ENCODE data around the gene SASH1. TPM values are rescaled to one million over a fixed set of nuclear protein-coding genes. Genes with fewer than 3 reads are reported as not detected.

Gene SASH1
- total RNA-seq, 5 donors from 2014 or later (not counting 1 experiment from before 2014, with no cell fraction given), result 0.26 to 5.5 (median 0.95) TPM

- CTCF ChIA-PET, result no interaction called here
- ATAC-seq (replicated peaks in 1 of 4), result no peak
Observed at GRCh38 chr6:148450866-148451265, 108.2 kb downstream of the SASH1 start.

GRCh38 chr6:148451690-148452089, 109.1 kb downstream of the SASH1 start:
- no peaks in the 10 kb centered on the region for H3K36me3 ChIP-seq (ENCODE audit: control insufficient read depth in 2 of 2, extremely low read depth in 1 of 2, insufficient read depth in 1 of 2, low read length in 1 of 2)
- H3K4me1 Mint-ChIP-seq, result peaks cover 12 to 19% (median 13%) of the 10 kb centered on the region in 3 donors
- H3K27me3 ChIP-seq (replicated peaks in 1 of 2; ENCODE audit: control insufficient read depth in 2 of 2, extremely low read depth in 1 of 2, insufficient read depth in 2 of 2, low read length in 1 of 2), result peaks cover 0 to 29% of the 10 kb centered on the region in 2 experiments
- H3K27me3 Mint-ChIP-seq, result peaks cover 14 to 16% of the 10 kb centered on the region in 2 donors
- peak; percentile 10 to 66 (median 51) for ATAC-seq (replicated peaks in 1 of 4)
- no peak overlapping the region for H3K4me3 ChIP-seq (ENCODE audit: control insufficient read depth in 1 of 2, extremely low read depth in 1 of 2, low read length in 1 of 2)
- no peaks in the 10 kb centered on the region for H3K36me3 Mint-ChIP-seq
- DNase-seq, result peak in 10 of 35 experiments; percentile 1 to 39 (median 6)
- CTCF ChIA-PET, result no interaction called here
- H3K27ac ChIP-seq (ENCODE audit: low read length), result no peak overlapping the region
- no peaks in the 10 kb centered on the region for H3K9me3 ChIP-seq
- H3K27ac Mint-ChIP-seq, result no peak overlapping the region
- 73% methylated on average over 5 of the region's 8 CpGs for WGBS (ENCODE audit: insufficient coverage)
- POLR2A ChIA-PET, result no interaction called here
- H3K4me3 Mint-ChIP-seq, result no peak overlapping the region
- H3K4me1 ChIP-seq (ENCODE audit: control insufficient read depth in 1 of 2, extremely low read depth in 1 of 2, insufficient read depth in 2 of 2, low read length in 2 of 2), result peaks cover 0 to 17% of the 10 kb centered on the region in 2 experiments
- H3K9me3 Mint-ChIP-seq, result no peaks in the 10 kb centered on the region

More at GRCh38 chr6:148450866-148451265, 108.2 kb downstream of the SASH1 start:
- Mint-ChIP-seq H3K27me3 (peaks cover 11 to 16% of the 10 kb centered on the region in 2 donors), H3K9me3 (no peaks in the 10 kb centered on the region), H3K4me3 (no peak overlapping the region), H3K4me1 (peaks cover 12 to 19% (median 13%) of the 10 kb centered on the region in 3 donors), H3K27ac (no peak overlapping the region), H3K36me3 (no peaks in the 10 kb centered on the region)
- no peak overlapping the region for H3K4me3 ChIP-seq (ENCODE audit: control insufficient read depth in 1 of 2, extremely low read depth in 1 of 2, low read length in 1 of 2)
- no peak for DNase-seq
- H3K9me3 ChIP-seq, result no peaks in the 10 kb centered on the region
- no peaks in the 10 kb centered on the region for H3K36me3 ChIP-seq (ENCODE audit: control insufficient read depth in 2 of 2, extremely low read depth in 1 of 2, insufficient read depth in 1 of 2, low read length in 1 of 2)
- H3K27me3 ChIP-seq (replicated peaks in 1 of 2; ENCODE audit: control insufficient read depth in 2 of 2, extremely low read depth in 1 of 2, insufficient read depth in 2 of 2, low read length in 1 of 2), result peaks cover 0 to 22% of the 10 kb centered on the region in 2 experiments
- peaks cover 0 to 17% of the 10 kb centered on the region in 2 experiments for H3K4me1 ChIP-seq (ENCODE audit: control insufficient read depth in 1 of 2, extremely low read depth in 1 of 2, insufficient read depth in 2 of 2, low read length in 2 of 2)
- no peak overlapping the region for H3K27ac ChIP-seq (ENCODE audit: low read length)
- POLR2A ChIA-PET, result no interaction called here

- Mint-ChIP-seq H3K27me3 (peaks cover 12 to 16% of the 10 kb centered on the region in 2 donors), H3K36me3 (no peaks in the 10 kb centered on the region), H3K4me1 (peaks cover 12 to 19% (median 13%) of the 10 kb centered on the region in 3 donors), H3K27ac (no peak overlapping the region), H3K4me3 (no peak overlapping the region), H3K9me3 (no peaks in the 10 kb centered on the region)
- no peak overlapping the region for H3K4me3 ChIP-seq (ENCODE audit: control insufficient read depth in 1 of 2, extremely low read depth in 1 of 2, low read length in 1 of 2)
- no peak overlapping the region for H3K27ac ChIP-seq (ENCODE audit: low read length)
- ChIA-PET POLR2A (no interaction called here), CTCF (no interaction called here)
- H3K9me3 ChIP-seq, result no peaks in the 10 kb centered on the region
- H3K36me3 ChIP-seq (ENCODE audit: control insufficient read depth in 2 of 2, extremely low read depth in 1 of 2, insufficient read depth in 1 of 2, low read length in 1 of 2), result no peaks in the 10 kb centered on the region
- WGBS (ENCODE audit: insufficient coverage), result 93% methylated on average over 14 of the region's 16 CpGs
- ATAC-seq (replicated peaks in 1 of 4) (no peak), DNase-seq (no peak)
- H3K4me1 ChIP-seq (ENCODE audit: control insufficient read depth in 1 of 2, extremely low read depth in 1 of 2, insufficient read depth in 2 of 2, low read length in 2 of 2), result peaks cover 0 to 17% of the 10 kb centered on the region in 2 experiments
- H3K27me3 ChIP-seq (replicated peaks in 1 of 2; ENCODE audit: control insufficient read depth in 2 of 2, extremely low read depth in 1 of 2, insufficient read depth in 2 of 2, low read length in 1 of 2), result peaks cover 0 to 23% of the 10 kb centered on the region in 2 experiments
Observed at GRCh38 chr6:148452876-148453275, 110.2 kb downstream of the SASH1 start.

- Histone ChIP-seq H3K9me3 (no peaks in the 10 kb centered on the region), H3K4me3 (ENCODE audit: control insufficient read depth in 1 of 2, extremely low read depth in 1 of 2, low read length in 1 of 2) (no peak overlapping the region), H3K27me3 (replicated peaks in 1 of 2; ENCODE audit: control insufficient read depth in 2 of 2, extremely low read depth in 1 of 2, insufficient read depth in 2 of 2, low read length in 1 of 2) (peaks cover 0 to 23% of the 10 kb centered on the region in 2 experiments), H3K27ac (ENCODE audit: low read length) (no peak overlapping the region), H3K36me3 (ENCODE audit: control insufficient read depth in 2 of 2, extremely low read depth in 1 of 2, insufficient read depth in 1 of 2, low read length in 1 of 2) (no peaks in the 10 kb centered on the region), H3K4me1 (ENCODE audit: control insufficient read depth in 1 of 2, extremely low read depth in 1 of 2, insufficient read depth in 2 of 2, low read length in 2 of 2) (peaks cover 0 to 17% of the 10 kb centered on the region in 2 experiments)
- H3K27ac Mint-ChIP-seq, result no peak overlapping the region
- 83% methylated on average over 7 of the region's 7 CpGs for WGBS (ENCODE audit: insufficient coverage)
- POLR2A ChIA-PET, result no interaction called here
- no peak overlapping the region for H3K4me3 Mint-ChIP-seq
- no peaks in the 10 kb centered on the region for H3K9me3 Mint-ChIP-seq
- no peak for ATAC-seq (replicated peaks in 1 of 4)
- CTCF ChIA-PET, result no interaction called here
- no peak for DNase-seq
- H3K27me3 Mint-ChIP-seq, result peaks cover 7% of the 10 kb centered on the region in 2 donors
- peaks cover 5 to 14% (median 12%) of the 10 kb centered on the region in 3 donors for H3K4me1 Mint-ChIP-seq
- no peaks in the 10 kb centered on the region for H3K36me3 Mint-ChIP-seq
Observed at GRCh38 chr6:148453906-148454305, 111.3 kb downstream of the SASH1 start.

GRCh38 chr6:148455225-148455624, 112.6 kb downstream of the SASH1 start:
- POLR2A ChIA-PET, result no interaction called here
- Mint-ChIP-seq H3K4me3 (no peak overlapping the region), H3K27ac (no peak overlapping the region), H3K9me3 (no peaks in the 10 kb centered on the region), H3K27me3 (peaks cover 6 to 7% of the 10 kb centered on the region in 2 donors), H3K36me3 (no peaks in the 10 kb centered on the region), H3K4me1 (peaks cover 5 to 14% (median 12%) of the 10 kb centered on the region in 3 donors)
- WGBS (ENCODE audit: insufficient coverage), result 89% methylated on average over 9 of the region's 10 CpGs
- H3K36me3 ChIP-seq (ENCODE audit: control insufficient read depth in 2 of 2, extremely low read depth in 1 of 2, insufficient read depth in 1 of 2, low read length in 1 of 2), result no peaks in the 10 kb centered on the region
- CTCF ChIA-PET, result no interaction called here
- DNase-seq, result no peak
- no peaks in the 10 kb centered on the region for H3K9me3 ChIP-seq
- no peak overlapping the region for H3K4me3 ChIP-seq (ENCODE audit: control insufficient read depth in 1 of 2, extremely low read depth in 1 of 2, low read length in 1 of 2)
- no peak overlapping the region for H3K27ac ChIP-seq (ENCODE audit: low read length)
- H3K27me3 ChIP-seq (replicated peaks in 1 of 2; ENCODE audit: control insufficient read depth in 2 of 2, extremely low read depth in 1 of 2, insufficient read depth in 2 of 2, low read length in 1 of 2), result peaks cover 0 to 18% of the 10 kb centered on the region in 2 experiments
- peaks cover 0 to 17% of the 10 kb centered on the region in 2 experiments for H3K4me1 ChIP-seq (ENCODE audit: control insufficient read depth in 1 of 2, extremely low read depth in 1 of 2, insufficient read depth in 2 of 2, low read length in 2 of 2)
- ATAC-seq (replicated peaks in 1 of 4), result no peak

GRCh38 chr6:148455674-148456558, 113.3 kb downstream of the SASH1 start:
- Histone ChIP-seq H3K4me3 (ENCODE audit: control insufficient read depth in 1 of 2, extremely low read depth in 1 of 2, low read length in 1 of 2) (no peak overlapping the region), H3K4me1 (ENCODE audit: control insufficient read depth in 1 of 2, extremely low read depth in 1 of 2, insufficient read depth in 2 of 2, low read length in 2 of 2) (peaks cover 0 to 17% of the 10 kb centered on the region in 2 experiments), H3K27ac (ENCODE audit: low read length) (no peak overlapping the region), H3K36me3 (ENCODE audit: control insufficient read depth in 2 of 2, extremely low read depth in 1 of 2, insufficient read depth in 1 of 2, low read length in 1 of 2) (no peaks in the 10 kb centered on the region), H3K27me3 (replicated peaks in 1 of 2; ENCODE audit: control insufficient read depth in 2 of 2, extremely low read depth in 1 of 2, insufficient read depth in 2 of 2, low read length in 1 of 2) (peaks cover 0 to 18% of the 10 kb centered on the region in 2 experiments), H3K9me3 (no peaks in the 10 kb centered on the region)
- DNase-seq (no peak), ATAC-seq (replicated peaks in 1 of 4) (no peak)
- Mint-ChIP-seq H3K36me3 (no peaks in the 10 kb centered on the region), H3K9me3 (no peaks in the 10 kb centered on the region), H3K4me3 (no peak overlapping the region), H3K27me3 (peaks cover 3 to 7% of the 10 kb centered on the region in 2 donors), H3K4me1 (peaks cover 5 to 13% (median 12%) of the 10 kb centered on the region in 3 donors), H3K27ac (no peak overlapping the region)
- POLR2A ChIA-PET, result interaction anchor here in 1 of 2 donors (0.5 kb wide), 1 partner anchor 1627 kb away, joined by 3 read pairs; no protein-coding TSS in a partner anchor
- CTCF ChIA-PET, result interaction anchor here in 1 of 2 donors (0.6 kb wide), 1 partner anchor 1527 kb away, joined by 3 read pairs; no protein-coding TSS in a partner anchor
- 80% methylated on average over 19 of the region's 20 CpGs for WGBS (ENCODE audit: insufficient coverage)

Measured in T-cell (primary cell).